T-helper 1 cell (primary cell): ENCODE measurements around the gene ZNF200.

Experiments
- DNase-seq, 5 donors: peaks; one replicate each; pipeline ENCODE4 v3.0.0-alpha.2; 2012 to 2020

The ZNF200 gene

GRCh38 chr16:3173892-3174617 lies 60.9 kb downstream of the ZNF200 start:
- DNase-seq, result peak in 1 of 5 donors; percentile 41
